Retinal pigment epithelial cell (primary cell): ENCODE results near the gene KRTAP12-1.

Experiments
- DNase-seq: peaks from one replicate; pipeline ENCODE4 v3.0.0-alpha.2; 2010; ENCODE audit warnings: low read depth
- H3K4me3 ChIP-seq: 2 replicates; pipeline ENCODE4 v1.5.1; 2011; ENCODE audit warnings: mild to moderate bottlenecking, low read length, control low read depth, moderate library complexity
- TF ChIP-seq, protein P1 (sequence below): conservative IDR thresholded peaks from 2 replicates; pipeline ENCODE4 v1.5.1; 2011; ENCODE audit warnings: low read depth, low read length, control low read depth, inconsistent platforms

Gene KRTAP12-1

DNA sequence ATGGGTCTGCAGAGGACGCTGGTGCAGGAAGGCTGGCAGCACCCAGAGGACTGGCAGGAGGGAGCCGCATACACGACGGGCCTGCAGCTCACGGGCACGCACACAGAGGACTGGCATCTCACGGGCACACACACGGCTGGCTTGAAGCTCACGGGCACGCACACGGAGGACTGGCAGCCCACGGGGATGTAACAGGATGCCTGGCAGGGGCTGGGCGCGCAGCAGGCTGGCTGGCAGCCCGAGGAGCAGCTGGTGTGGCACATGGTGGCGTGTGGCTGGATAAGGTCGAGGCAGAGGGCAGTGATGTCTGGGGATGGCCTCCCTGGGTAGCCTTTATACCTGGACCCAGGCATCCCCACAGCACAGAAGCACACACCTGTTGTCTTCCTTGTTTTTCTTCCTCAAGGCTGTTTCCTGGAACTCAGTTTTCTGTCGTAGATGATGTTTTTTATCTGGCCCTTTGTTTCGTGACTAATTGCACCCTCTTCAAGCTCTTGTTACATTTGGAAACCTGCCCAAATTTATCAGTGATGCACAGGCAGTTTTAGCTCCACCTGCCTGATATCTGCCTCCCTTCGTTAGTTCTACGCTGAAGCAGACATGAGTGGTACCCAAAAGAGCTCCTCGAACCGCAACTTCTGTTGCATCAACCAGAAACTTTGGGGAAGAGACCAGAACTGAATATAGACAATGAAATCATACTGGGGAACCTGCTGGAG, at the start of gene KRTAP12-1:
TSS of gene KRTAP12-1 (minus strand) at position 303 of the 719 bp plus-strand sequence. CDS start at position 263, 40 bp downstream.
- no peak for DNase-seq
- no peak within 1 kb of the TSS for H3K4me3 ChIP-seq
- TF ChIP-seq, protein P1, sequence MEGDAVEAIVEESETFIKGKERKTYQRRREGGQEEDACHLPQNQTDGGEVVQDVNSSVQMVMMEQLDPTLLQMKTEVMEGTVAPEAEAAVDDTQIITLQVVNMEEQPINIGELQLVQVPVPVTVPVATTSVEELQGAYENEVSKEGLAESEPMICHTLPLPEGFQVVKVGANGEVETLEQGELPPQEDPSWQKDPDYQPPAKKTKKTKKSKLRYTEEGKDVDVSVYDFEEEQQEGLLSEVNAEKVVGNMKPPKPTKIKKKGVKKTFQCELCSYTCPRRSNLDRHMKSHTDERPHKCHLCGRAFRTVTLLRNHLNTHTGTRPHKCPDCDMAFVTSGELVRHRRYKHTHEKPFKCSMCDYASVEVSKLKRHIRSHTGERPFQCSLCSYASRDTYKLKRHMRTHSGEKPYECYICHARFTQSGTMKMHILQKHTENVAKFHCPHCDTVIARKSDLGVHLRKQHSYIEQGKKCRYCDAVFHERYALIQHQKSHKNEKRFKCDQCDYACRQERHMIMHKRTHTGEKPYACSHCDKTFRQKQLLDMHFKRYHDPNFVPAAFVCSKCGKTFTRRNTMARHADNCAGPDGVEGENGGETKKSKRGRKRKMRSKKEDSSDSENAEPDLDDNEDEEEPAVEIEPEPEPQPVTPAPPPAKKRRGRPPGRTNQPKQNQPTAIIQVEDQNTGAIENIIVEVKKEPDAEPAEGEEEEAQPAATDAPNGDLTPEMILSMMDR, result no peak

DNA sequence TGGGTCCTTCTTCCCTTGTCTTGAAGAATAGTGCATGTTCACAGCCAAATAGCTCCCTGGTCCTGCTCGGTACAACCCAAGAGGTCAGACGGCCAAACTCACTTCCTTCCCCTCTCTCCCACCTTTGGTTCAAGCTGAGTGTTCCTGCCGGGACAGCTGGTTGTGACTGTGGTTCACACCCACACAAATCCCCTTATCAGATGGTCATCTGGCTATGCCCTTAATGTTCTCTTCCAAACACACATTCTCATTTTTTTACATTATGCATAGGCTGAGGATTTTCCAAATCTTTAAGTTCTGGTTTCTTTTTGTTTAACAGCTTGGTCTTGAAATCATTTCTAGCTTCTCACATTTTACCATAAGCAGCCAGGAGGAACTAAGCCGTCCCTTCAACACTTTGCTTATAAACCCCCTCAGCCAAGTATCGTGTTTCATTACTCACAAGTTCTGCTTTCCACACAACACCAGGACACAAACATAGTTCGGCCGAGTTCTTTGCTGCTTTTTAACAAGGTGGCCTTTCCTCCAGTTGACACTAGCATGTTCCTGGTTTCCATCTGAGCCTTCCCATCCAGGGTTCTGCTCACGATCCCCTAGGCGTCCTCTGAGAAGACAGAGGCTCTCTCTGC, 49.1 kb upstream of the KRTAP12-1 start:
- DNase-seq, result no peak
- H3K4me3 ChIP-seq, result no peak overlapping the region
- TF ChIP-seq, protein P1, result no peak

- TF ChIP-seq, protein P1, result no peak
- DNase-seq, result no peak
- no peak overlapping the region for H3K4me3 ChIP-seq
These were observed 48.0 kb upstream of the KRTAP12-1 start for GRCh38 chr21:44730028-44730395.

DNA sequence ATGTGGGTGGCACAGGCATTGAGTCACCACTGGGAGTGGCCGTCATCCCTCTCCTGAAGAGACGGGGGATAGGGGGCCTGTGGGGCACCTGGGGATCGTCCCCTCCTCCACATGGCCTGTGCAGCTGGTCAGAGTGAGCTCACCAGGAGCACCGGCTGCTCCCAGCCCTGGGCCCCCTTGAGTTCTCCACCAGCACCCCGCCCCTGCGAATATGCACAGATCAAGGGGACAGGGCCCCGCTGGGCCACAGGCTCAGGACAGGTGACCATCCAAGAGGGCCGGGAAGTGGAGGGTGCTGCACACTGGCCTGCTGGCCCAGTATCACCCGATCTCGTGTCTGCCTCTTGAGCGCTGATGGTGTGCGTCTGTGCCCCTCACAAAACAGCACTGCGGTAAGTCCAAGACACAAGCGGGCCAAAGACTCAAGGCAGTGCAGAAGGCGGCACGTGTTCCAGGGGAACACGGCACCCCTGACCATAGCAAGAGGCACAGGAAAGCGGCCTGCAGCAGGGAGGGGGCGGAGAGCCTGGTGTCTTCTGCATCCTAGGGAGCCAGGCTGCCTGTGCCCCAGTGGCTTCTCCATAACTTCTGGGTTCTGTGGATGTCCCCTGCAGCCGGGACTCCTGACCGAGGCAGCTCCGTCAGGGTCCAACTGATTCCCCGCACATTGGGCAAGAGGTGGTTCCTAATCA, 47.5 kb upstream of the KRTAP12-1 start:
- no peak overlapping the region for H3K4me3 ChIP-seq
- TF ChIP-seq, protein P1, result no peak
- DNase-seq, result no peak

- TF ChIP-seq, protein P1, result no peak
- DNase-seq, result no peak
- H3K4me3 ChIP-seq, result no peak overlapping the region
These were observed 46.8 kb upstream of the KRTAP12-1 start for GRCh38 chr21:44728716-44729115.

GRCh38 chr21:44727757-44728156, 45.8 kb upstream of the KRTAP12-1 start:
- TF ChIP-seq, protein P1, result no peak
- no peak for DNase-seq
- H3K4me3 ChIP-seq, result no peak overlapping the region
